ENCODE data around the gene TMEM273. TPM values are rescaled to one million over a fixed set of nuclear protein-coding genes. Genes with fewer than 3 reads are reported as not detected.

TMEM273 gene
- total RNA-seq, 2 donors from 2014 or later: 1.1 to 13.0 TPM

- TF ChIP-seq POLR2AphosphoS5 (IDR thresholded peaks at IDR 0.05) (no peak), POLR2A (IDR thresholded peaks at IDR 0.05) (no peak), CTCF (IDR thresholded peaks at IDR 0.05) (no peak)
- no peak overlapping the region for H3K4me3 ChIP-seq
- H3K27ac ChIP-seq: no peak overlapping the region
- H3K36me3 ChIP-seq: no peaks in the 10 kb centered on the region
- intact Hi-C loops (cut with DNase I): no loop called here
- DNase-seq (ENCODE audit: low spot score): no peak
- WGBS: 89% methylated on average over 1 of the region's 1 CpG
- no peaks in the 10 kb centered on the region for H3K9me3 ChIP-seq
- H3K4me1 ChIP-seq (replicated peaks): no peaks in the 10 kb centered on the region
- H3K27me3 ChIP-seq (replicated peaks; ENCODE audit: insufficient read depth): no peaks in the 10 kb centered on the region
Measured at GRCh38 chr10:49151481-49151880, 36.7 kb downstream of the TMEM273 start.

GRCh38 chr10:49151025-49151445, 37.2 kb downstream of the TMEM273 start:
- Histone ChIP-seq H3K9me3 (no peaks in the 10 kb centered on the region), H3K27ac (no peak overlapping the region), H3K27me3 (replicated peaks; ENCODE audit: insufficient read depth) (no peaks in the 10 kb centered on the region), H3K36me3 (no peaks in the 10 kb centered on the region), H3K4me3 (no peak overlapping the region), H3K4me1 (replicated peaks) (no peaks in the 10 kb centered on the region)
- DNase-seq (ENCODE audit: low spot score): no peak
- no peak for TF ChIP-seq POLR2AphosphoS5 (IDR thresholded peaks at IDR 0.05)
- no peak for TF ChIP-seq CTCF (IDR thresholded peaks at IDR 0.05)
- TF ChIP-seq POLR2A (IDR thresholded peaks at IDR 0.05): no peak
- intact Hi-C loops (cut with DNase I): no loop called here
- 32% methylated on average over 2 of the region's 2 CpGs for WGBS

GRCh38 chr10:49150426-49150825, 37.8 kb downstream of the TMEM273 start:
- intact Hi-C loops (cut with DNase I): no loop called here
- no peak overlapping the region for H3K27ac ChIP-seq
- no peaks in the 10 kb centered on the region for H3K9me3 ChIP-seq
- no peaks in the 10 kb centered on the region for H3K27me3 ChIP-seq (replicated peaks; ENCODE audit: insufficient read depth)
- H3K4me3 ChIP-seq: no peak overlapping the region
- WGBS: 68% methylated on average over 5 of the region's 5 CpGs
- TF ChIP-seq POLR2A (IDR thresholded peaks at IDR 0.05): no peak
- TF ChIP-seq CTCF (IDR thresholded peaks at IDR 0.05): no peak
- TF ChIP-seq POLR2AphosphoS5 (IDR thresholded peaks at IDR 0.05): no peak
- no peak for DNase-seq (ENCODE audit: low spot score)
- no peaks in the 10 kb centered on the region for H3K4me1 ChIP-seq (replicated peaks)
- H3K36me3 ChIP-seq: no peaks in the 10 kb centered on the region

- Histone ChIP-seq H3K27me3 (replicated peaks; ENCODE audit: insufficient read depth) (no peaks in the 10 kb centered on the region), H3K4me3 (no peak overlapping the region), H3K27ac (no peak overlapping the region), H3K4me1 (replicated peaks) (no peaks in the 10 kb centered on the region), H3K9me3 (no peaks in the 10 kb centered on the region), H3K36me3 (no peaks in the 10 kb centered on the region)
- intact Hi-C loops (cut with DNase I): no loop called here
- 84% methylated on average over 3 of the region's 3 CpGs for WGBS
- TF ChIP-seq POLR2AphosphoS5 (IDR thresholded peaks at IDR 0.05) (no peak), POLR2A (IDR thresholded peaks at IDR 0.05) (no peak), CTCF (IDR thresholded peaks at IDR 0.05) (no peak)
- no peak for DNase-seq (ENCODE audit: low spot score)
Measured at GRCh38 chr10:49149881-49150280, 38.3 kb downstream of the TMEM273 start.

GRCh38 chr10:49144058-49144720, 44.0 kb downstream of the TMEM273 start:
- no peak for TF ChIP-seq POLR2A (IDR thresholded peaks at IDR 0.05)
- TF ChIP-seq CTCF (IDR thresholded peaks at IDR 0.05): no peak
- TF ChIP-seq POLR2AphosphoS5 (IDR thresholded peaks at IDR 0.05): no peak
- Histone ChIP-seq H3K4me3 (no peak overlapping the region), H3K9me3 (no peaks in the 10 kb centered on the region), H3K27me3 (replicated peaks; ENCODE audit: insufficient read depth) (no peaks in the 10 kb centered on the region), H3K36me3 (no peaks in the 10 kb centered on the region), H3K27ac (no peak overlapping the region), H3K4me1 (replicated peaks) (no peaks in the 10 kb centered on the region)
- intact Hi-C loops (cut with DNase I): no loop called here
- WGBS: 85% methylated on average over 2 of the region's 2 CpGs
- no peak for DNase-seq (ENCODE audit: low spot score)
